Measurements from ENCODE around the gene NUTM1.
"Not testable (repeated sequence)": the region's sequence is repeated elsewhere in the genome, so short reads cannot be mapped to it uniquely, and the experiment has no call there.

Gene NUTM1

DNA sequence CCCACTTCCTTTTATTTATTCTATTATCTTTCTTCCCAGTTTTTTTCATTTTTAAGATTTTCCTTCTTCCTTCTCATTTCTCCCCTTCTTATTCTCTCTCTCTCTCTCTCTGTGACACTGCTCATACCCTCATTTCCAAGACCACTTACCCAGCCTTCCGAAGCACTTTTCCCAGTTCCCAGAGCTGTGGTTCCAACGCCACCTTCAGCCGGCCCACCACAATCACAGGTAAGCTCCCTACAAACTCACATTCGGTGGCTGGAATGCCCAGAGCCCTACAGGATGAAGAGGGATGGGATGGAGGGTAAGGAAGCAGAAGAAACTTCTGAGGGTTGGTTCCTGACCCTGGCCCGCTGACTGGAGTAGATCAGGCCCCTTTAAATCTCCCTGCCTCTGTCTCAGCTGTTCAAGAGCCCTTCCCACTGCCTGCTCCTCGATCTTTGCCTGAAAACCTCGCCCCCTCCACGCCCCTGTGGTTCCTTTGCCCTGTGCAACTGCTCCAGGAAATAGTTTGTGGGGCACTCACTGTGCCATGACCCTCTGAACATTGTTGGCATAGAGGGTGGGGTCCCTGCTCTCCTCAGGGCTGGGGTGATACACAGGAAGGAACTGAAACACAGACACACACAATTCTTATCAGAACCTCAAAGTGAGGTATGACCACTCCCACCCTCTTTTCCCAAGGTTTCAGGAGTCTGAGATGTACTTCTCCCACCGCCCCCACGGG is 19.1 kb downstream of the NUTM1 start:
- DNase-seq (ENCODE audit: low read depth) = no peak

- no peak for DNase-seq (ENCODE audit: low read depth)
Observed at GRCh38 chr15:34364041-34364440, 20.9 kb downstream of the NUTM1 start.

DNA sequence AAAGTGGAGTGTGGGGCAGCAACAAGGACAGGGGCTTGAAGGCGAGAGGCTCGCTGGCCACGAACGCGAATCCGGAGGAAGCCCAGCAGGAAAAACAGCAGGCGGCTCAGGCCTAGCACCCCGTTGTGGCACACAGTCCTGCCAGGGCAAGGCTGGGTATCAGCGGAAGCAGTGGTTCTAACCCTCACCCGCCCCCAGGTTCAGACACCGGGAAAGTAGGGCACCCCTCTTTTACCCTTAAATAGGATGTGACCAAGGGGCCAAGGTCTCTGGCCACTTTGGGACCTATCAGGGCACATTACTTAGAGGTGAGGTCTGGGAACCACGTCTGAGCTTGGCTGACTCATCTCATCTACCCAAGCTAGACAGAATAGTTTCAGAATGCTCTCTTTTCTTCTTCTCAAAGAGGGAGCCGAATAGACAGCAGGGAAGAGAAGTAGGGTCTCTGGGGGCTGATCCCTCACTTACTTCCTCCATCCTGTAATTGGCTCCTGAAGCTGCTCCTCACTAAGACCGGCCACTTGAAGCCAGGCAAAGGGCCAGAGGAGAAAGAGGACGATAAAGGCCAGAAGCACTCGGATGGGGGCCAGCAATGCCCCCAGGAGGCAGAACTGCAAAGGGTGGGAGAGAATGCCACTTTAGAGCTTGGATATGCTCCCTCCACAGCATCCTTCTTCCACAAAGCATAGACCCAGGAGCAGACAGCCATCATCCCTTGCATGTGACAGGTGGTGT is 22.1 kb downstream of the NUTM1 start:
- DNase-seq (ENCODE audit: low read depth) = no peak

- DNase-seq (ENCODE audit: low read depth) = no peak
Observed at GRCh38 chr15:34365836-34366235, 22.7 kb downstream of the NUTM1 start.

- no peak for DNase-seq (ENCODE audit: low read depth)
Observed at GRCh38 chr15:34366271-34367065, 23.4 kb downstream of the NUTM1 start.

DNA sequence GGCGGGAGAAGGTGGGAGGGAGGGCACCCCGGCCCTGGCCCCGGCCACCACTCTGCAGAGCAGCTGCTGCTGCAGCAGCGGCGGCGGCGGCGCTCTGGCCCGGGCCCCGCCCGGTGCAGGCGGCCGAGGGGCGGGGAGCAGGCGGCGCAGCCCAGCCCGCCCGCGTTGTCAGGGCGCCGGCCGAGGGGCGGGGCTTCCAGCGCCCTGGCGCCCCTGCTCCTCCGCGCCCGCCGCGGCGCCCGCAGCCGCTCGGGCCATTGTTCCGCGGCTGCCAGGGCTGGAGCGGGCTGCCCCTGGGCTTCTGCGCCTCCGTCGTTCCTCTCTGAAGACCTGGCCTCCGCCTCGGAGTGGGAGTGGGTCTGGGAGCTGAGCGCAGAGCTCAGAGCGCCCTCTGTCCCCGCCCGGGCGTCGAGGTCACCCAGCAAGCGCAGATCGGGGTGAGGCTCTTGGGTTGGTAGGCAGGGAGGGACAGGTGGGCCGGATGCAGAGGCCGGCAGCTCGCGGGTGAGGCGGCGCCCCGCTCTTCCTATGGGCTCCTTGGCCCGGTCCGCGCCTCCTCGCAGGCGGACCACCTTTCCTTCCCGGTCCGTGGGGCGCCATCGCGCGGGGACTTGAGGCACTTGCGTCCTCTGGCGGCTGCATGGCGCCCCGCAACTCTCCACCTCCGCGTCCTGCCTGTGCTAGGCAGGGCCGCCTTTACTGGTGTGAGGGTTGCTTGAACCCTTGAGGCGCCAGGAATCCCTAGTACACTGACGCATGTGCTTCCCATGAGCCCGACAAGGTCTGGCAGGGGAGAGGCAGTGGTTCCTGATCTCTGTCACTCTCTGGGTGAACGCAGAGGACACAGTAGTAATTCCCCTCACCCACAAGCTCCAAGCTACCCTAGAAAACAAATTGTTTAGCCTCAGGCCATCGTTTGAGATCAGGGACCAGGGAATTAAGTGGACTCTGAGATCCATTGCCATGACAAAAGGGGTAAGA is 24.3 kb downstream of the NUTM1 start, which contains the start of gene LPCAT4:
Gene LPCAT4, minus strand, starts transcription at position 96 of the 981 bp plus-strand sequence. CDS start 96 bp downstream, outside the sequence.
- peak; percentile 79 for DNase-seq (ENCODE audit: low read depth)

DNA sequence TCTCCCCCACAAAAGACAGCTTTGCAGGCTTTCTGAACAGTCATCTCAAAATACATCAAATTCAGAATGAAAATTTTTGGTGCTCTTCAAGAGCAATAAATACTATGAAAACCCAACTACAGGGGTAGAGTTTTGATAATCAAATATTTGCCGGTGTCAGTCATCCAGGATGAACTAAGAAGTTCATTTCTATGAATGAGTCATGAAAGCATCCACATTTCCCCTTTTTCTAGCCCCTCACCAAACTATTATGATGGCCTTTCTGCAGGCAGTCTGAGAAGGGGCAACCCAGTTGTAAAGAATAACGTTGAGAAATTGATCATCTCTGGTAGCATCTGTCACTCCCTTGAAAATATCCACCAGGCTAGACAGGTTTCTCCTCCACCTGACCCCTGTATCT is 27.0 kb downstream of the NUTM1 start:
- DNase-seq (ENCODE audit: low read depth) = no peak

- no peak for DNase-seq (ENCODE audit: low read depth)
Observed at GRCh38 chr15:34370643-34371042, 27.5 kb downstream of the NUTM1 start.

GRCh38 chr15:34373951-34374350 is 30.8 kb downstream of the NUTM1 start:
- DNase-seq (ENCODE audit: low read depth) = no peak

GRCh38 chr15:34374816-34375215 is 31.7 kb downstream of the NUTM1 start:
- no peak for DNase-seq (ENCODE audit: low read depth)

GRCh38 chr15:34375541-34375940 is 32.4 kb downstream of the NUTM1 start:
- not testable (repeated sequence) for DNase-seq (ENCODE audit: low read depth)

DNA sequence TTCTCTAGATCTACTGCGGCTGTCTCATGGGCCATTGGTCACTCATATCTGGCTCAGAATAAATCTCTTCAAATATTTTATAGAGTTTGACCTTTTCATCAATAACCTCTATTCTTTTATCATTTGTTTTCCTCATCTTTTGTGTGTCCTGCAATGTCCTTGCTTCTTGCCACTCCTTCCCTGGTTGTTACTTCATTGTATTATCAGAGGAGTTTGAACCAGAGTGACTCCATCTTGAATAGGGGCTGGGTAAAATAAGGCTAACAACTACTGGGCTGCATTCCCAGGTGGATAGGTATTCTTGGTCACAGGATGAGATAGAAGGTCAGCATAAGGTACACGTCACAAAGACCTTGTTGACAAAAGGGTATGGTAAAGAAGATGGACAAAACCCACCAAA is 33.7 kb downstream of the NUTM1 start:
- DNase-seq (ENCODE audit: low read depth) = no peak

GRCh38 chr15:34380491-34380890 is 37.4 kb downstream of the NUTM1 start:
- DNase-seq (ENCODE audit: low read depth) = not testable (repeated sequence)

DNA sequence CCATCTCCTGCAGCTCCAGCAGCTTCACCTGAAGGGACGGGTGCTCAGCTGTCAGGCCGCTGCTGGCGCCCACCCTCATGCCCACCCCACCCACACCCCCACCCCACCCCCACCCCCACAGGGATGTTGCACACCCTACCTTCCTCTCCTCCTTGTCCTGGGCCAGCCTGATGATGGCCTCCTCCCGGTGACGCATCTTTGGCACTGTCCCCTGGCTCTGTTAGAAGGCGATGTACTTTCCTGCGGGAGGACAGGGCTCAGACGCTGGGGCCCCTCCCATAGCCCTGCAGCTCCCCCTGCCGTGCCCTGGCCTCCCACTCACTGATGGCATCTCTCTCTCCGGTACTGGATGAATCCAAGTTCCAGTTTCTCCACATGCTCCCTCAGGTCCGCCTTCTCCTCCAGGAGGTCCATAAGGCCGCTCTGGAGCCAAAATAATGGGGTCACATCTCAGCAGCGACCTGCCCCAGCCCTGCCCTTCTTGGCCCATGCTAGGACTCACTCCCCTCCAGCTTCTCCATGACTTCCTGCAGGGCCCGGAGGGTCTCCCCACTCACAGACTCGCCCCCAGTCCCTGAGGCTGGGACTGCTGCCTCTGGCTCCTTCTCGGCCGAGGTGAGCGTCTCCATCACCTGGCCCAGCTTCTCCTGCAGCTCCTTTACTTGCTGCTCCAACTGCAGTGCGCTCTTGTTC is 38.9 kb downstream of the NUTM1 start:
- DNase-seq (ENCODE audit: low read depth) = not testable (repeated sequence)

DNA sequence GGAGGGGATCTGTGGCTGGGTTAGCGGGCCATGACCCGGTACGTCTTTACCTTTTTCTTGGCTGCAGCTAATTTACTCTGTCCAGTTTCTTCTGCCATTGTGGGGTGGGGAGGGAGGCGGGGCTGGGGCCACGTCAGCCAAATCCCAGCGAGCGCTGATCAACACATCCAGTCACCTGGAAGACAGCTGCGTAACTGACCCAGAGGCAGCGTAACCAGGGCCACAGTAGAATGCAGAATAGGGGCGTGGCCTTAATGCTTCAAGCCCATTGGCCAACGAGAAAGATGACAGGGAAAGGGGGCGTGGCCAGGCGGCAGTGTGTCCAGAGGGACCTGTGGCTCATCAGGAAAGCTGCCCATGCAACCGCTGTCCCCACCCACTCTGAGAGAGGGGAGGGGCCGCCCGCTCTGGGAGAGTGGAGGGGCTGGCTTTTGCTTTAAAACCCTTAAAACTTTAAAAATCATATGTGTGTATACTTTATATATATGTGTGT is 46.5 kb downstream of the NUTM1 start:
- not testable (repeated sequence) for DNase-seq (ENCODE audit: low read depth)

DNA sequence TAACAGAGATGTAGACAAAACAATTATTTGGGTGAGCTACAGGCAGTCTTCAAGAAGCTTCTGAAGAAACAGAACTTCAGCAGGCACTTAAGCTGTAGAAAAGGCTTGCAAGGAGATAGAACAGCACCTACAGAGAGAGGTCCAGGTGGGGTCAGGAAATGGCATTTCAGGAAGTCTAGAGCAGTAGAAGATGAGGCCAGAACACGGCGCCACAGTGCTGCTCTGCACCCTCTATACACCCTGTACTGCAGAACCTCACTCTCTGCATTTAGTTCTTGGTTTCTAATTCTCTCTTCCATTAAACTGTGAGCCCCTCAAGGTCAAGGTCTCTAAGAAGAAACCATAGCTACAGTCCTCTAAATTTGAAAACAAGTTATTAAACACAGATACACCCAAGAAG is 49.9 kb downstream of the NUTM1 start:
- not testable (repeated sequence) for DNase-seq (ENCODE audit: low read depth)

DNA sequence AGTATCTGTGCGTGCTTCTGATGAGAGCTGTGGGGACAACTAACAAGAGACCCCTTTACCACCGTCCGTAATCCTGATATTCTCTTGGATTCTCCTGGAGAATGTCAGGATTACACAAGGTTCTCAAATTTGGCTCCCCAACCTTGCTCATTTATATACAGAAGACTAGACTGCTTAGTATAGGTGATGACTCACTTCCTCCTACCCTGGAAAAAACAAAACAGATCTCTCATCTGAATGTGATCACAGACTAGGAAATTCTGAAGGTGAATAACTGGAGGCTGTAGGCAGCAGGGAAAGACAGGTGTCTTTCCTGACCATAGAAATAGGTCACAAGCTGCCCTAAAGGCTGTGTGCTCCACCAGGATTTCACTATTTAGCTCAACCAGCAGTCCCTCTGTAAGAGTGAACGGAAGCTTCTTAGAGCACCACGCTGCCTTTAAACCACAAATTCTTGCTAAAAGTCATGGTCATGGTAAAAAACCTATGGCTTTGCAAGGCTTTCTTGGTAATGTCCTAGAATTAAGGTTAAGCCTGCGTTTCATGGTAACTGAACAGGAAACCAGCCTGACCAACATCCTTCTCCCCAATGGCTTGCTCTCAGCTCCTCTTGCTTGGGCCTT is 54.6 kb downstream of the NUTM1 start:
- DNase-seq (ENCODE audit: low read depth) = not testable (repeated sequence)

- not testable (repeated sequence) for DNase-seq (ENCODE audit: low read depth)
Observed at GRCh38 chr15:34403160-34403598, 60.1 kb downstream of the NUTM1 start.

DNA sequence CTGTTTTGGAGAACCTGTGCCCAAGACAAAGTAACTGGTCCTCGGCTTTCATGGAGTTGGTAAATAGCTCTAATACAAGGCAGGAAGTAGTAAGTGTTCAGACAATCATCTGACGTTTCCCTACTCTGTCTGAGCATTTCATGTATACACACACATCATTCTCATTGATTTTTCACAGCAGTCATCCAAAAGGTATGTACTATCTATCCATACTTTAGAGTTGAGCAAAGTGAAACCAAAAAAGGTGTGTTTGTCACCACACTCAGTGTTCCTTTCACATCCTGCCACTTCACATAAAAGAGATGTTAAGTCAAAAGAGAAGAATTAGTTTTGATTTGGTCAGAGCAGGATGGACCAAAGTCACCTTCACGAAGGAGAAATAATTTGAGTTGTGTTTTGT is 60.8 kb downstream of the NUTM1 start:
- not testable (repeated sequence) for DNase-seq (ENCODE audit: low read depth)

Measured in stimulated activated CD8-positive, alpha-beta memory T cell treated with anti-CD3 and anti-CD28 coated beads, Interleukin-15, amount 100 ng/mL, for 1 hour (primary cell).